Hematopoietic multipotent progenitor cell treated with erythropoietin and hydrocortisone succinate and interleukin-3 and kit ligand, for 8 days (in vitro differentiated cells): ENCODE results near the gene POC1B.
A peak's percentile ranks its signal among the peaks of the same experiment; 100 is the strongest.

Source experiments
- DNase-seq: peaks from one replicate; pipeline ENCODE4 v3.0.0-alpha.2; 2015

POC1B gene

DNA sequence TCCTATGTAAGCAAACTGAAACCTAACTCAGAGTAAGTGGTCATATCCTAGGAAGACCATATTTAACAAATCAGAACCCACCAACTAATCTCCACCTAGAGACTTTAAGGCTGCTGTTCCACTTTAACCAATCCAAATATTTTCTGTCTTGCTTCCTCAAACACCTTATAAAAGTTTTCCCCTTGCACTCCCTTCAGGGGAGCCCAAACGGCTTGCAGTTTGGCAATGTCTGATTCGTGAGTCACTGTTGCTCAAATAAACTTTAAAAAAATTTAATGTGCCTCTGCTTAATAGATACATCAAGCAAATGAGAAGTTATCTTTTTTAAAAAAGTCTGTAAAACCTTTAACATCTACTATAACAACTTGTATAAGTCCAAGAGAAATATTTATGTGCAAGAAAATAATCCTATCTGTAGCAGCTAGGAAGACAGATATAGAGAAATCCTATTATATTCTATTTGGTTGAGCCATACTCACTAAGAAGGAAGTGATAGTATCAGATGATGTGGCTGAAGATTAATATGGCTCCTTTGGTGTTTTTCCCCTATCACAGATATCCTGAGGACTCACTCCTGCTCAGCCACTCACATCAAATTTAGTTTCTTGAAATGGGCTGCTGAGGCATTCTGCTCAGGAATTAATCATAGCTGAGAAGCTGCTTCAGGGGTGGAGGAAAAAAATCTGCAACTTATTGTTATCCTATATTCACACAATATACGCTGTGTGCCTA, 108.4 kb downstream of the POC1B start:
- DNase-seq = no peak

DNA sequence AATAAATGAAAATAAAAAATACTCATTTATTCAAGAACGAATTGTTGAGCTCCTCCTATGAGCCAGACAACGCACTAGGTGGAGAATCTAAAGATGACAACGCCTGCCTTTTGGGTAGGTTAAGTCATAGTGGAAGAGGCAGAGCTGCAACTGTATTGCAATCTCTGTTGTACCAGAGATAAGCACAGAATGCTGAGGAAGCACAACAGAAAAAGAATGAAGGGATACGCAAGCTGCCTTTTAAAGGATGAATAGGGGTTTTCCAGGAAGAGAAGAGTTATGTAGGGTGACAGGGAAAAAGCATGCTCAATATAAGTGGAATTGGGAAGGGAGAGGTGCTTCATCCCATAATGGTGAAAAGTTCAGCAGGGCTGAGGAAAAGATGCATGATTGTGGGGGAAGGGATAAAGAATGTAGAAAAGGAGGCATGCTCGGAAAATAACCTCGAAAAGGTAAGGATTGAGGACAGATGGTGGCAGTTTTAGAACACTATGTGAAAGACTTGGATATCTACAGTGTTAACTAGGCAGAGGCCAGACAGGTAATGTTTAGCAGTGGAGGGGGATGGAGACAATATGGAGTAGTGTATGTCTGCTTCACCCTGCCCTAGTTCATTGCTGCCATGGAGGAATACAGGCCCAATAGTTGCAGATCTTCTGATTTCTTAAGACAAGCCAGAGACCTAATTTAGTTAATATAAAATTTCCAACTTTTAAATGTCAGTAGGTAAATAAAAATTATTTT, 109.6 kb downstream of the POC1B start:
- no peak for DNase-seq

DNA sequence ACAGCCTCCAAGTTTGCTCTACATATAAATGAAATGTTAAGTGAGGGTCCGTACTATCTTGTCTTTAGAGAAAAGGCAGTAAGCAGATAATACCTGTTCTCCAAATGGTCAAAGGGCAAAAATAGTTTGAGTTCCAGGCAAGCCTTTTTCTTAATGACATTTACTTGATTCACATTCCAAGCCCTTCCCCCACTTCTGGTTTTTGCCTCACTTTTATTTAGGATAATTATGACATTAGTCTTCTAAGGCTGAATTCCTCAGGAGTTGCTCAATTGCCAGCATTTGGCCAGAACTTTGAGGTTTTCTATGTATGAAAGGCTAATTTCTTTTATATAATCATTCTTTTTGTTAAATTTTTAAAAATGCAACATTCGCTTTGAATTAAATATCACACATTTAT, 111.0 kb downstream of the POC1B start:
- DNase-seq = no peak

DNA sequence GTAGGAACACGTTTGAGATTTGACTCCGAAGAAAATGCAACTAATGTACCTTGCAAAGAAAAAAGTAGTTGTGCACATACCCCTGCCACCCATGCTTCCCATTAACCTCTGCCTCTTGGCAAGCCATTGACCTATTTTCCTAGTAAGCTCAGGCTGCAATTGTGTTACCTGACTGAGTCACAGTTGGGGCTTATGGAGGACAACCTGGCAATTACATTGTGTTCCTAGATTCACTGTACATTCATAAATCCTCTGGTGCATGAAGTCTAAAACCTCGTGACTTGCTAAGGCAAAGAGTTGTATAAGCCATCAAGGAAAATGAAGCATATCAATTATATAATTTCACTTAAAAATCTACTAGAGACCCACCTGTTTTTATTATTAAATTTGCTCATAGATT, 111.5 kb downstream of the POC1B start:
- DNase-seq = no peak

DNA sequence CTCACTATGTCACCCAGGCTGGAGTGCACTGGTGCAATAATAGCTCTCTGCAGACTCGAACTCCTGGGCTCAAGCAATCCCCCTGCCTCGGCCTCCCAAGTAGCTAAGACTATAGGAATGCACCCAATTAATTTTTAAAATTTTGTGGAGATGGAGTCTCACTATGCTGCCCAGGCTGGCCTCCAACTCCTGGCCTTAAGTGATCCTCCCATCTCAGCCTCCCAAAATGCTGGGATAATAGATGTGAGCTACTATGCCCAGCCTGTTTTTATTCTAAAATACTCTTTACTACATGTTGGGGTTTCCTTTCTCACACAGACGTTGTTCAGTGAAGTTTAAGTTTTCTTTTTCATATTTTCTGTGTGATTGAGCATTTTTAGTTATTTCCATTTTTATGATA, 112.6 kb downstream of the POC1B start:
- no peak for DNase-seq

DNA sequence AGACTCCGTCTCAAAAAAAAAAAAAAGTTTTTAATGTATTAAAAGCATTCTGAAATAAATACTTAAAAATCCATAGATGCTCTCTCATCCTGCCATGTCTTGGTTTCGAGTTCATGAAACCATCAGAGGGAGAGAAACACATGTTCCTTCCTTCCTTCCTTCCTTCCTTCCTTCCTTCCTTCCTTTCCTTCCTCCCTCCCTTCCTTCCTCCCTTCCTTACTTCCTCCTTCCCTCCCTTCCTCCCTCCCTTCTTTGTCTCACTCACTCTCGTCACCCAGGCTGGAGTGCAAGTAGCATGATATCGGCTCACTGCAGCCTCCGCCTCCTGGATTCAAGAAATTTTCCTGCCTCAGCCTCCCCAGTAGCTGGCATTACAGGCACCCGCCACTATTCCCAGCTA, 113.2 kb downstream of the POC1B start:
- DNase-seq = no peak

DNA sequence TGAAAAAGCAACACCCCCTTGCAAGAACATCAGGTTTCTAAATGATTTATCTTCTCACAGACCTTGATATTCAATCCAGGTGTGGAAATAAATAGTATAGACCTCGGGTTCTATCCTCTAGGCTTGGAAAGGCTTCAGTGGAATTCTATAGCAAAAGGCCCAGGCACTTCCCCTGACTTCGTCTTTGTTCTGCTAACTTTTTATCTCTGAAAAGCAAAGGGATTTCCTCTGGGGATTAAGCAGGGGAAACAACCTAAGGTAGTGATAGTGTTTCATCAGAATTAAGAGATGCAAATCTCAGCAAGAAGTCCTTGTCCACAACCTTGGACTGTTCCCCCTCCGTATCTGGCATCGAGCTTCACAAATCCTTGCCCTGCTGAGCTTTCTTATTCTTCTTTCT, 114.0 kb downstream of the POC1B start:
- DNase-seq = no peak

DNA sequence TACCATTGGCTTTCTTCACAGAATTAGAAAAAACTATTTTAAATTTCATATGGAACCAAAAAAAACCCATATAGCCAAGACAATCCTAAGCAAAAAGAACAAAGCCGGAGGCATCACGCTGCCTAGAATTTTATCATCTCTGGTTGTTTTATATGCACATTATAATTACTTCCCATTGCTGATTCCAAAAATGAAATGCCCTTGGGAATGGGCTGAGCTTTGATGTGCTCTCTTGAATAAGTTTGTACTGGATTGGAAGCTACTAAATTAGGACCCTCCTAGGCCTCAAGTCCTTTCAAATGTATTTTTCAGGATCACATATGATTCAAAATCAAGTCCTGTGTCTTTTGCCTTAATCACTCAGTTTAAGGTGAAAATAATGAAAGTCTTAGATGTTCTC, 114.6 kb downstream of the POC1B start:
- no peak for DNase-seq

DNA sequence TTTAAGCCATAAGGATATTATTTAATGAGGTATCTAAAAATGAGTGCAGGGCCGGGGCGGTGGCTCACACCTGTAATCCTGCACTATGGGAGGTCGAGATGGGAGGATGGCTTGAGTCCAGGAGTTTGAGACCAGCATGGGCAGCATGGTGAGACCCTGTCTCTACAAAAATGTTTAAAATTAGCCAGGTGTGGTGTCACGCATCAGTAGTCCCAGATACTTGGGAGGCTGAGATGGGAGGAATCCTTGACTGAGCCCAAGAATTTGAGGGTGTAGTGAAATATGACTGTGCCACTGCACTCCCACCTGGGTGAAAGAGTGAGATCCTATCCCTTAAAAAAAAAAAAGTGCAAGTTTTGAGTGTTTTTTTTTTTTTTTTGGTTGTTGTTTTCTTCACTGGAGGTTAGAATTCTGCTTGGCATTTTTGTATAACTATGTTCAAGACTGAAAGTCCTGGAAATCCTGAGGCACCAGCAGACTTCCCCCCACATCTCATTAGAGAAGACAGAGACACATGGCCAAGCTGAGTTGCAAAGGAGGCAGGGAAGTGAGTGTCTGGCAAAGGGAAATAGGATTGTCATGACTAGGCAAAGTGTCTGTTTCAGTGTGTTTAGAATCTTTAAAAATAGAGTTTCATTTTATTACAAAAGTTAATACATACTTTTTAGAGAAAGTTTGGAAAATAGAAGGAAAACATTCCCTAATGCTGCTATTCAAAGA, 120.1 kb downstream of the POC1B start:
- no peak for DNase-seq

DNA sequence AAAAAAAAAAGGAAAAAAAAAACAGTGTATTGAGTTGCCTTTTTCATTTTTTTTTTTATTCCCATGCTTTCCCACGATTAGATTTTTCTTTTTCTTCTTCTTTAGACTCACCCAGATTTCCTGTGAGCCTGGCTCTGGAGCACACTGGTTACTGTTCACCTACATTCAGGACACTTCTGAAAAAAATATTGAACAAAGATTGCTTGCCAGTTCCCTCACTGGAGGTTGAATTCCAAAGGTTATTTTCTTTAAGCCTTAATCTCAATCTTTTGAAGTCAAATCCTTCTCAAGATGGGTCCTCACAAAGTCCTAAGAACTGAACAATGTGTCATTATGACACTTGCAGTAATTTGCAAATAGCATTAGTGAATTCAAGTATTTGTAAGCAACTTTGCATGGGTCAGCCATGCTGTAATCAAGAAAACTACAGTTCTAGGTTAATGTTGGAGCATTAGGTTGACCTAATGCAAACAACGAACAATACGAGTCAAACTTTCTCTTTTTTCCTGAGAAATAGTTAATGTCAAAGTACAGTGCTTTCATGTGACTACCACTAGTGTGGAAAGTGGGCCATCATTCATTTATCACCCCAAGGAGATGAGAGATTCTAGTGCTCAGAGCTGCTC, 124.3 kb downstream of the POC1B start:
- no peak for DNase-seq

DNA sequence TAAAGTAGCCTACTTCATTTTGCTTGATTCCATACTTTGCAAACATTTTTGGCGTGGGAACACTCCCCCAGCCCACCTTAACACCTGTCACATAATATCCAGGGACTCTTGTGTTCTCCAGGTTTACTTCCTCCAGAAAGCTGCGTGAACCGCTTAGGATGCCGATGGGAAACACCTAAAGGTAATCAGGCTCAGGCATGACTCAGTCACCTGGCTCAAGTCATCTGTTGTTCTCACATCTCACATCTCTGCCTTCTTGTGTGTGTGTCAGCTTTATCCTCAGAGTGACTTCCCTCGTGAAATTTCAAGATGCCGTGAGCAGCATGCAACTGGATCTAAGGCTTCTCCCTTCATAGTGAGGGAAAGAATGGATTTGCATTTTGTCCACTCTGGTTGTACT, 125.4 kb downstream of the POC1B start:
- DNase-seq = no peak

DNA sequence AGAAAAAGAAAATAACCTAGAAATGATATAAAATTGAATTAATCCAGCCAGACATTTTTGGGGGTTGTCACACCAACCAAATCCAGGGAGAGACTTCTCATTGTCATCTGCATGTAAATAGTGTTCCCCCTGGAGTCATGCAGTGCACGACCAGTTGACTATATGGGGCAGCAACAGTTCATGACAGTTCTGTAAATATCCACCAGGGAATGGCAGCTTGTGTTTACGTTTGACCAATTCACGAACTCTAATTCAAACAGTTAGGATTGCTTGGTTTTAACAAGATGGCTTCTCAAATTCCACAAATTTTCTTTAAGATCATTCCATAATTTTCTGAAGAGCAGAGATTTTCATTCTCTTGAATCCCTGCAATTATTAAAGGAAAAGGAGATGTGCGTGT, 130.1 kb downstream of the POC1B start:
- DNase-seq = no peak

DNA sequence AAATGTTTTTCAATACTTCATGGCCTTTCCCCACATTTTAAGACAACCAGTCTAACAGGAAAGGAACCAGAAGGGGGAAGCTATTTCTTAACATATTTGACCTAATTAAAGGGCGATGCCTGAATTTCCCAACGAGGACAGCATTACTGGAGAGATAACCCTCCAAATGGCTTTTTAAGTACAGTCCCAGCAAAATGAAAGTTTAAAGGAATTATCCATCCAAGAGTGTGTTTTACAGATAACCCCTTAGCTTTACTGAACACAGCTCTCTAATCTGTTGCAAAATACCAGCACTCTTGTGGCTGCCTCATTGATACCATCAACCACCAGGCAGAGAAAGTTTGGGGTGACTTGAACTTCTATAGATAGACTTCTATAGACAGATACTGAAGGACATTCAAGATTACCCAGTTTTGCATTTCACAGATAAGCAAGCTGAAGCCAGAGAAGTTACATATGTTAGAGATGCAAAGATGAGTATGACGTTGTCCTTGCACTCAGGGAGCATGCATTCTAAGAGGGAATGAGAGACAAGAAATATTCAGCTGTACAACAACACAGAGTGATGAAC, 132.2 kb downstream of the POC1B start:
- peak; percentile 99 for DNase-seq

DNA sequence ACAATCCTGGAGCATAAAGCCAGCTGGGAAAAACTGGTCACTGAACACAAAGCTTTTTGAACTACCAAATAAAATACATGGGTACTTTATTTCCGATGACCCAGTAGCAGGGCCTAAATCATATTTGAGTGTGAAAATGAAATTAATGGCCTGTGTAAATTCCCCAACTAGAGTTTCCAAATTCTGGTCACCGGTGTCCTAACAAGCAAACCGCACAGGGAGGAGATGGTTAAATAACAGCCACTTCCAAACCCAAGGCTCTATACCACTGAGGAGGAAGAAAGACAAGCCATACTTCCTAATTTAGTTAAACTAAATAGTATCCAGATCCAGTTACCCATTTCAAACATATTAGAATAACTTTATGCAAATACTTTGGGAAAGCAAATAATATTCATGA, 133.5 kb downstream of the POC1B start:
- DNase-seq = no peak

DNA sequence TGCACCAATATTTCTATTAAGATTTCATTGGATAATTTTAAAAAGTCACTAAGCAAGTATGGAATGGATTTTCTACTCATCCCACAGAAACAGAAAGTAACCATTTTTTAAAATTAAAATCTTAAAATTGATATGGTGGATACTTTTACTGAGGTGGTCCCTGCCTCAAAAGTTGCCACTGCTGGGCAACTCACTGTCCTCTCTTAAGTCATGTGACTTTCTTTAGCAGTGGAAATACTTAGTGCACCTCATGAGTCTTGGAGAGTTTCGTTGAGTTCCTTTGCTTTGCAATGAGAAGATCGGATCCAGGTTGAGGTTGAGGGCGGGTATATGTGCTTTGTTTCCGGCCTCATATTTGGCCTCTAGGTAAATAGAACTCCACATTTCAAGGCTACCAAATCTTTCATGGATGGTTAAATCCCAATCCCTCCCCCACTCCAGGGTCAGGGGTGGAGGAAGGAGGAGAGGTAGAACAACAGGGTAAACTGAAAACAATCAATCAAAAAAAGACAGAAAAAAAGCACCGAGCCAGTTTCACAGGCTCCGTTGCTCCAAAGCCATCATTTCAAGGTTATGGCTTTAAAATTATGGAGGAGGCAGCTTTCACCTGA, 134.0 kb downstream of the POC1B start:
- no peak for DNase-seq

DNA sequence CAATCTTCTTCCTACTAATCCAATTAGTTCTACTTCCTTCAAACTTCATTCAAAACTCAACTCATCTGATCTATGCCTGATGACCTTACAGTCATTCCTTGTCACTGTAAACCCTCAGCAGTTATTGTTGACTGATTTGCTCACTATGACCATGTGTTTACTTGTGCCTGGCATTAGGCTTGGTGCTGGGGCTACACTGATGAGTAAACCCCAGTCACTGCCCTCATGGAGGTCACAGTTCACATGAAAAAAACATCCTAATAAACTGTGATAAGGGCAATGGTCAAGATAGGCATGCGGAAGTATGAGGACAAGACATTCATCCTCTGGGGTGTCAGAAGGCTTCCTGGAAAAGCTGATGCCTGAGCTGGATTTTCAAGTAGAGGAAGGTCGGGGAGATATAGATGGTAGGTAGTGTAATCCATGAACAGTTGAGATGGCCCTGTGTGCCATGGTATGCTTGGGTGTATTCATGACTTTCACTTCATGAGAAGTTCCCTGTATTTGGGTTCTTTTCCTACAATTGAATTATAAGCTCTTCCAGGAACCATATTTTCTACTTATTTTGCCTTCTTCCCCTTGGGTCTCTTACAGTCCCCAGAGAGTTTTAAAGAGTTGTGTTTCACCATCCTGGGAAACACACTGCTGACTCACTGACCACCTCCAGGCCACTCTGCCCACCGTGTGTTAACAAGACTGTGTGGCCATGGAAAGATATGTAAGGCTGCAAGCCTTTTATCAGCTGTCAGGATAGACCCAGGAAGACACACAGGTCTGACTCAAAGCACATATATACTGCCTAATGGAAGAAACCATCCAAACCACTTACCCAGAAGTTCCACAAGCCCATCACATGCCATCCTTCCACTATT, 134.8 kb downstream of the POC1B start:
- peak; percentile 46 for DNase-seq

DNA sequence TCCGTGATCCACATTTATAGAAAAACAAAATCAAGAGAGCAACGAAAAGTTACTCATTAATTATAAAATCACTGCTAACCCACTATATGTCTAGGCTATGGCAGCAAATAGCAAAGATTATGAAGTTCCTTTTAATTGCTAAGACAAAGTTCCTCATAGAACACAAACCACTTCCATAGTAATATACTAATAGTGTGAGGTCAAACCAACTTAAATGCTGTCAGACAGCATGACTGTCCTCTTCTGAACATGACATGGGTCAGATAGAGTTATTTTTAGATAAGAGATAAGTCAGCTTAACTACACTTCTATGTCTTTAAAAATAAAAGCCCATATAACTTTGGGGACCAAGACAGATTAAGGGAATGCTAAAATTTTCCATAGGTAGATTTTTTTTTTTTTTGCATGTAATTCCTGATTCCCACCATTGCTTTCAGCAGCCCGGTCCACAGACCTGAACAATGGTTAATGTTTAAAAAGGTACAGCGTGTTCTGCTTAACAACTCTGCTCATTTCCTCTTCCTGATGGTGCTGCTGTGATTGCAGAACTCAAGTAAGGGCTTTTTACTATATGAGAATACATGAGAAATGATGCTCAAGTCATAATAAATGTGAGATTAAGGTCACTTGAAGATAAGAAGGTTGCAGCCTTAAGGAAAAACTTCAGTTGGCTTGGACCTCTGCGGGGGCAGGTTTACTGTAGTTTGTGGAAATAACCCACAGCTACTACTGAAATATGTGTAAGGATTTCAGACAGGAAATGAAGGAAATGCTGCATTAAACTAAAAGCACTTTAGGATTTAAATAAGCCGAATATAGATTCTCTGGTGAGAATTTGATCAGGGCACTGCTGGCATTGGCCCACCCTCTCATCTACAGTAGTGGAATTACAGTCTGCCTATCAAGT, 135.8 kb downstream of the POC1B start:
- no peak for DNase-seq

DNA sequence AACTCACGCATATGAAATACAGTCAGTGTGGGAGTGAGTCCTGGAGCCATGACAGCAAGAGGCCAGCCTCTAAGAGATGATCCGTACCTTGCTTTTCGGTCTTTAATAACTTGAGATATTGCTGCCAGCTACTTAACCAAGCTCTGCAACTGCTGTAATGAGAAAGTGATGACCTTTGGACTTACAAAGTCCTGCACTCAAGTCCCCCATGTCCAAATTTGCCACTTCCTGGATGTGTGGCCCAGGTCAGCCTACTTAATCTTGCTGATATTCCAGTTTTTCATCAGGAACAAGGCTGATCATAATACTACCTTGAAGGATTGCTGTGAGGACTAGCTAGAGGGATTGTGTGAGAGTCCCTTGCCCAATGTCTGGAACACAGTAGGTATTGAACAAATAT, 139.7 kb downstream of the POC1B start:
- no peak for DNase-seq

DNA sequence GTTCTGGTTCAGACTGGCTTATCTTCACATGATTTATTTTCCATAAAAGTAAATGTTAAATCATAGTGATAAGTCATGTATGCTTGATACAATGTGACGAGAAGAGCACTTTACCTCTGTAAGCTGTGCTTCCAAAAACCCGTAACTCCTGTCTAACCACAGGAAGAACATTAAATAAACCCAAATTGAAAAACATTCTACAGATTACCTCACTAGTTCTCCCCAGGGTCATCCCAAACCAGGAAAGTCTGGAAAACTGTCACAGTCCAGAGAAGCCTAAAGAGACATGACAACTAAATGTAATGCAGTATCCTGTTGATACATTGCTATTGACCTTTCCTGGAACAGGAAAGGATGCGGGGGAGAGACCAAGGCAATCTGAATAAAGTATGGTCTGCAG, 141.0 kb downstream of the POC1B start:
- DNase-seq = no peak

DNA sequence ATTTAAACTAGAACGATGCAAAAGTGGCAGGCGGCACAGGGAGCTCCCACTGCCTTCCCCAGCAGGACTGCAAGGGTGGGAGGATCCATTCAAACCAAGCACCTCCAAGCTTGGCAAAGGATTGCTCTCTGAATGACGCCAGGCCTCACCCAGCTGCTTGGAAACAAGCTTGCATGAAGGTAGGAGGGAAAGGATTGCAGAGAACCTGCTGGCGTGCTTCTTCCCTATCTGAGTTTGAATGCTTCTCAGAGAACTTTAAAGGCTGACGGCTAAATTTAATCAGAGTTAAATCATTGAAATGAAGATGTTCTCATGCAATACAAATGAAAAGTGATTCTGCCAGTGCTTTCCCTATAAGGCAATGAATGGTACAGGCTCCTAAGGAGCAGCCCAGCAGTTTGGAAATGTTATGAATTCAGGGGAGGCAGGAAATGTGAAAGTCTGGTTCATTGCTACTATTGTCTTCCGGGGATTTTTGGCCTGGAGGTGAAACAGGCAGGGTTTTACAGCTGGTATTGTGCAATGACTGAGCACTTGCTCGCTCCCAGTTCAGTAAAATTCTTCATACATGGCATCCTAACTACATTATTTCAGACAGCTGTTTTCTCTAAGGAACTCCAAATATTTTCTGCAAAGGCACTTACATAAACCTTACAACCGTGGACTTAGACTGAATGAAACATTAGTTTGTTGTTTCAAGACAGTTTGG, 141.6 kb downstream of the POC1B start:
- no peak for DNase-seq
